HG03064 (cell line): ENCODE measurements around the gene MAP4K5.
"Not testable (repeated sequence)": the region's sequence is repeated elsewhere in the genome, so short reads cannot be mapped to it uniquely, and the experiment has no call there.

Experiments
- ATAC-seq: cut with Tn5 transposase; IDR thresholded peaks from one replicate; pipeline ENCODE4 v1.9.1; 2021; ENCODE audit warnings: low read depth; ENCODE audit not compliant: unreplicated experiment

MAP4K5 gene

DNA sequence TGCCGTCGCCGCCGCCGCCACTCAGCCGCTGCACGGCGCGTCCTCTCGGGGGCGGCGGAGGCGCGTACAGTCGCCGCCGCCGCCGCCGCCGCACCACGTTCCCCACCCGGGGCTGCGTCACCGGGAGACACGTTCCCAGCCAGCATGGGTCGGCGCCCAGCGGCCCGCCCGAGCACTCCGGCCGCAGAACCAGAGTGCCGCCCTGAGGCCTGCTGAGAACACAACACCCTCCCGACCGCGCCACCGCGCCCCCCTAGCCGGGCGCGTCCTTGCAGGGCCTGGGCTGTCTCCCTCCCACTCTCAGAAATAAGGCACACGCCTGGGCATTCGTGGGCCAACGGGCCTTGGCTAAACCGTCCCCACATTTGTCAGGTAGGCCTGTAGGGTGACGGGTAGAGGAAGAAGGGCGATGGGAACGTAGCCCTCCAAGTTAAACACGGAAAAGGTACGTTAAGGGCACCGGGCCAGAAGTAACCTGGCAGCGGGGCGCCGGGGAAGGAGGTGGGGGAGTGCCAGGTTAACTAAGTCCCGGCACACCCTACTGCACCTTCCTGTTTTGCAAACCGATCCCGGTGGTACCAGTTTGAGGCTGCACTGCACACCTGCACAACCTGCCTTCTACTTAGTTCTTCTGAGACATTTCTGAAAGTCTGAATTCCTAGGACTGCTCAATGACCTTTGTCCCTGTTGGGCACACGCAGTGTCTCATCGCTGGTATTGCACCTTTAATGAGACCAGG is at the start of gene MAP4K5:
Gene MAP4K5, minus strand, starts transcription at position 68 of the 739 bp plus-strand sequence. CDS start 520 bp downstream, outside the sequence.
- peak; percentile 92 for ATAC-seq

DNA sequence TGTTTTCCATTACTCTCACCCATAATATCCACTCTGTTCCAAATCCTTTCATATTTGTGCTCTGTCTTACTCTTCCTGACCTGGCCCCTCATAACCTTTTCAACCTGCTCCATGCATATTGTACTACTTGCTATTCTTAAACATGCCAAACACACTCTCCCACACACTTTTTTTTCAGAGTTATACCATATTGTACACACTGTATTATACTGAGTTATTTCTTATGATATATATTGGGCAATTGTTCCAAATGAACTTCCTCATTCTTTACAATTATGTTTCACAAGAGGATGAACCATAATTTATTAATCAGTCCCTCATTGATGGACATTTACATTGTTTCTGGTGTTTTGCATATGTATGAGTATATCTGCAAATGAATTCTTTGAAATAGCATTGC is 46.1 kb upstream of the MAP4K5 start:
- ATAC-seq, result no peak

DNA sequence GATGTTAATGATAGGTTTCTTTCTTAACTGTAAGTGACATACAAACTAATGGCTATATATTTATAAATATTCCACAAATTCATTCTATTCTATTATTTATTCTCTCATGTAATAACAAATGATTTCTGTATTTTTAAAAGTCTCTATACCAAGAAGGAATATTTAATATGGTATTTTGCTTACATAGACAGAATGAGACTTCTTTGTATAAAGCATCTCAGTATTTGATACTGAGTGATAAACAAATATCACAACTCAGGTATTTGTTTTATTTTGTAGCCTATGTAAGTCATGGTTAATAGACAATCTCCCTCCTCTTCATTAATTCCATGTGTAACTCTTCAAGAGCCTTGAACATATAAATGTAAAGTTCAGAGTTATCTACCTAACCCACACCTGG is 45.6 kb upstream of the MAP4K5 start:
- no peak for ATAC-seq

DNA sequence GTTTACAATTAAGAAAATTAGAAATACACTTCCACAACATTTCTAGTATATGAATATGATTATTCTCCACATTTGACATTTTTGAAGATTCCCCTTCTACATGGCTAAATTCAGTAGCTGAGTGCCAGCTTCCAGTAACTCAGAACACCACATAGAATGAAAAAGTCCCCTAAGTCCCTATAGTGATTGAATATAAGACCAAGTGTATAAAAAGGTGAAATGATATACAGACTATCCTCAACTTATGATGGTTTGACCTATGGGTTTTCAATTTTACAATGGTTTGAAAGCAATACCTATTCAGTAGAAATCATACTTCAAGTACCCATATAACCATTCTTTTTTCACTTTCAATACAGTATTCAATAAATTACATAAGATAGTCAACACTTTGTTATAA is 43.4 kb upstream of the MAP4K5 start:
- no peak for ATAC-seq

DNA sequence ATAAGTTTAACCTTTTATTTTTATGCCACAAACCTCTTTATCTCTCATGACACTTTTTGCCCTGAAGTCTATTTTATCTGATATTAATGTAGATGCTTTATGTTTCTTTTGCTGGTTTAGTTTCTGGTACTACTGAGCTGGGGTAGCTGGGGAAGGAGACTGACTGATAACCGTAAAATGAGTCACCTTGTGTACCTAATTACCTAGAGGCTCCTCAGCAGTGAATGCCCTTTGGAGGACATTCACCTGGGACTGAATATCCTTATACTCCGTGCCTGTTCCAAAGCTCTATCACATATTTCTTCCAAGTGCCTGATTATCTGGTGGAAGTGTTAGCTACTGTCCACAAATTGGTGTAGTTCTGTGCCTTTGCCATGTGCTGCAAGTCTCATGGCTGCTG is 41.5 kb upstream of the MAP4K5 start:
- ATAC-seq, result no peak

DNA sequence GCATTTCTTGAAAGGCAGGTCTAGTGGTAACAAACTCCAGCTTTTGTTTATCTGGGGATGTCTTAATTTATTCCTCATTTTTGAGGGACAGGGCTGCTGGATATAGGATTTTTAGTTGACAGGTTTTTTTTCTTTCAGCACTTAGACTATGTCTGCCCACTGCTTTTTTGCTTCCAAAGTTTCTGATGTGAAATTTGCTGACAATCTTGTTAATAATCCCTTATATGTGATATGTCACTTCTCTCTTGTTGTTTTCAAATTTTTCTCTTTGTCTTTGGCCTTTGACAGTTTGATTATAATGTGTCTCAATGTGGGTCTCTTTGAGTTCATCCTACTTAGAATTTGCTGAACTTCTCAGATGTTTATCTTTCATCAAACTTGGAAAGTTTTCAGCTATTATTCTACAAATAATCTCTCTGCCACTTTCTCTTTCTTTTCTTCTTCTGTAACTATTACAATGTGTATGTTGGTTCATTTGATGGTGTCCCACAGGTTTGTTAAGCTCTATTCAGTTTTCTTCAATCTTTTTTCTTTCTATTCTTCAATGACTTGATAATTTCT is 37.4 kb upstream of the MAP4K5 start:
- no peak for ATAC-seq

DNA sequence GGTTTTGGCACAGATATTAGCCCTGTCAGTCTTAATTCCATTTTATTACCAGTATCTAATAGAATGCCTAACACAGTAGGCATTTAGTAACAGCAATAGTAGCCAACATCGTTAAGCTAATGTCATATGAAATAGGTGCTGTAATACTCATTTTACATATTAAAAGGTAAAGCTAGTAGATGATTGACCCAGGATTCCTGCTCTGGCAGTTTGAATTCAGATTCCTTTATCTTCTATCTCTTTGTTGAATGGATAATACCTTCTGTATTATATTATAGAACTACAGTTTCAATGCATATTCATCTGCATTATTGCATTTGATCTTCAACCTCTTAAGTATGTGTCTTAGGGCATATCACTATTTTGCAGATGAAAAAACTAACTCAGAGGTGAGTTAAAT is 30.5 kb upstream of the MAP4K5 start:
- ATAC-seq, result no peak

DNA sequence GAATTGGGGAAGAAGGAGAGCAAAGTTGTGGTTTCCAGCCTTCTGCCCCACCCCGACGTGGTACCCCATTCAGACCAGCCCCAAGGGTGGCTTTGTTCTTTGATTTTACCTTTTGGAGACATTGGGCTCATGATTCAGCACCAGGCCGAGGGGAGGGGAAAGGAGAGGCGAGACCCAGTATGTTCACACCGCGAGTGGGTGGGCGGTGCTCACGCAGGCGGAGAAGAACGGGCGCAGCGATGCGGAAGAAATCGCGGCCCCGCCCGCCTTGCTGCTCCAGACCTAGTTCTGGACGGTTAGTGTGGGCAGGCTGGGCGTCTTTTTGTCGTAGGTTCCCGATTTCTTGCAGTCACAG is 28.5 kb upstream of the MAP4K5 start:
- ATAC-seq, result no peak

DNA sequence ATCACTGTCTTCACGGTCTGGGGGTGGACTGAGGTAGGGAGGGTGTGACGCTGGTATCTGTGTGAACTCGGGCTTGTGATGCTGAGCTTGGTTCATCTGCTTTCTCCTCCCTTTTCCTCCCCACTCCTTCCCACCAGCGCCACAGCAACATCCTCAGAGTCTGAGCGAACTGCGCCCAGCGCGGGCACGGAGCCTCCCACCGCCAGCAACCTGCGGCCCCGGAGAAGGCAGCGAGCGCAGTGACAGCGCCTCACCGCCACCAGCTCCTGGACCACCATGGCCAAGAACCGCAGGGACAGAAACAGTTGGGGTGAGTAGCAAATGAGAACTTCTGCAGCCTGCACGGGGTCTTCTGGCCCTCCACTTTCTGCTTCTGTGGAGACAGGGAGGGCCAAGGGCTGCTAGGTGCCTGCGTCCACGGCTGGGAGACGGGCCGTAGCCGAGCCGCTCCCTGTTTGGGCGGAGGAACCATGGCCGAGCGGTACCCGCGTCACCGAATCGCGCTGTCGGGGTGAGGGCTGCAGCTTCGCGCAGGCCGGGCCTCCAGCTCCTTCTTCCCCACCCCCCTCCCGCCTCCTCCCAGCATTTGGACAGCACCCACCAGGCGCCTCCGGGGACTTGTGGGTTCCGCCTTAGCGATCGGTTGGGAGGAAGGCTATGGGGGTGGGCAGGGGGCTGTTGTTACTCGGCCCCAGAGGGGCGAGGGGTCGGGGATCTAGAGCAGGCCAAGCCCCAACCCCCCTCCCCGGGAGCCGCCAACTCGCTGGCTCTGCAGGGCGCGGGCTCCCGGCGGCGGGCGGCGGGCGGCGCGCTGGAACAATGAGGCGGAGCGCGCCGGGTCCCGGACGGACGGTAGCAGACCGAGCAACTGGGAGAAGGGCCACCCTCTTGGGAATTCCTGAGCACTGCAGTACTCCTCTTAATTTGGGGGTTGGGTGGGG is 27.9 kb upstream of the MAP4K5 start, which contains the start of gene ATL1:
Gene ATL1, plus strand, starts transcription at position 156 of the 941 bp plus-strand sequence. Its CDS starts 121 bp downstream, at position 277.
- ATAC-seq, result no peak

DNA sequence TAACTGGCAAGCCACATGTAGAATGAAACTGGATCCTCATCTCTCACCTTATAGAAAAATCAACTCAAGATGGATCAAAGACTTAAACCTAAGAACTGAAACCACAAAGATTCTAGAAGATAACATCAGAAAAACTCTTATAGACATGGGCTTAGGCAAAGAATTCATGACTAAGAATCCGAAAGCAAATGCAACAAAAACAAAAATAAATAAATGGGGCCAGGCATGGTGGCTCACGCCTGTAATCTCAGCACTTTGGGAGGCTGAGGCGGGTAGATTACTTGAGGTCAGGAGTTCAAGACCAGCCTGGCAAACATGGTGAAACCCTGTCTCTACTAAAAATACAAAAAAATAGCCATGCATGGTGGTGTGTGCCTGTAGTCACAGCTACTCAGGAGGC is 20.4 kb upstream of the MAP4K5 start:
- not testable (repeated sequence) for ATAC-seq

DNA sequence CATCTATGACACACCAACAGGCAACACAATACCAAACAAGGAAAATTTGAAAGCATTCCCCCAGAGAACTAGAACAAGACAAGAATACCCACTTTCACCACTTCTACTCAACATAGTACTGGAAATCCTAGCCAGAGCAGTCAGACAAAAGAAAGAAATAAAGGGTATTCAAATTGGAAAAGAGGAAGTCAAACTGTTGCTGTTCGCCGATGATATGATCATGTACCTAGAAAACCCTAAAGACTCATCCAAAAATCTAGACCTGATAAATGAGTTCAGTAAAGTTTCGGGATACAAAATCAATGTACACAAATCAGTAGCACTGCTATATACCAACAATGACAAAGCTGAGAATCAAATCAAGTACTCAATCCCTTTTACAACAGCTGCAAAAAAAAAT is 19.5 kb upstream of the MAP4K5 start:
- no peak for ATAC-seq

DNA sequence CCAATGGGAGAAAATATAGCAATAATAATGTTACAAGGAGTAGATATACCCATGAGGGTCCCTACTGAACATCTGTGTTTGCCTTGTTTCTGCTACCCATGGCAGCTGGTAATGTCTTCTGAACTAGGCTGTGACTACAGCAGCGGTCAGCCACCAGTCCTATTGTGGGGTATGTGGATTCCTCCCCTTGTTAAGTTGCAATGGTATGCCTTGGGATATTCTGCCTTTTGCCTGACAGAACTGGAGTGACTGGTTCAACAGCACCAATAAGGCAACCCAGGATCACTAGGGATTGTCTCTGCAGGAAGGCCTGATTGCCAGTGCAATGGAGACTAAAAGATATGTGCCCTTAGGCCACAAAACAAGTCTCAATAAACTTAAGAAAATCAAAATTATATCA is 17.9 kb upstream of the MAP4K5 start:
- ATAC-seq, result no peak

DNA sequence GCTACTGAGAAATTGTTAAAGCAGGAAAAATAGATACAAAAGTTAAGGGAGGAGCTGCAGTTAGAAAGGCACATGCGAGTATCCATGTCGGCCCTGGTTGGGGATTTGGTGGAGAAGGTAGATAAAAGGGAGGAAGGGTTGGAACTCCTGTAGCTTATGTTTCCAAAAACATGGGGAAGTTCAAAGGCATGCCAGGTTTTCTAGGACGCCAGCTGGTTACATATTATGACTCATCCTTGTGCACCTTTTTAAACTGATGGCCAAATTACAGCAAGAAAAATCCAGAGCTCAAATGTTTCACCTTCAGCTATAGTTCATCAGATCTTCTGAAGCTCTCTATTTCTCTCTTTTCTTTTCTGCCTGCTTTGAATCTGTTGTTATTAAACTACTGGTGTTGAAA is 13.2 kb upstream of the MAP4K5 start:
- ATAC-seq, result no peak

DNA sequence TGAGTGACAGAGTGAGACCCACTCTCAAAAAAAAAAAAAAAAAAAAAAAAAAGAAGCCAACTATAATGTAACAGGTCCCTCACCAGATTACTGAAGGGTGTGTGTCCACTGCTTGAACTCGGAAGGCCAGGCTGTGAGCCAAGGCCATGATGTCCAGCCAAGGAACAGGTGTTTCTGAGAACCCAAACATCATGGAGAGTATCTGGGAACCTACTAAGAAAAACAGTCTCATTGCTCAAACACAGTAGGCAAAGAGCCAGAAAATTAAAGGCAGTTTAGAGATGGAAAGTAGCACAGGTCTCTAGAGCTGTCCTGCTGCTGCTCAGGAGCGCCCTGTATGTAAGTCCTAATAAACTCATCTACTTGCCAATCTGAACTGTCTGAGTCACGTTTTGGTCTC is 12.5 kb upstream of the MAP4K5 start:
- no peak for ATAC-seq

DNA sequence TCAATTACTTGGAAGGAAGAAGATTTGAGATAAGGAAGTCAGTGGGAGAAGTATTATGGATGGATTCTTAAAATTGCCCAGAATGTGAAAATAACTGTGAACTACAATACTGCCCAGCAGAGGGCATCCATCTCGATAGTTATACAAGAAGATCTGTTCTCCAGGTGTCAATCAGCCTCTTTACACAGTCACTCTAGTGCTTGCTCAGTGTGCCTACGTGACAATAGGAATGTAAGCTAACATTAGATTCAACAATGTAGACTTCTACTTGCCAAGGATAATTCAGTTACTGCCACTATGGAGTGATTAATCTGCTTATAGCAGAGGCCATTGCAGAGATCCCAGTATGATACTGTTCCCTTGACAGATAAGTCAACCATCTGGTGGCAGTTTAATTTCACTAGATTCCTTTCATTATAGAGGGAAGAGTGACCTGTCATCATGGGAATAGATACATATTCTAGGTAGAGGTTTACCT is 10.6 kb upstream of the MAP4K5 start:
- ATAC-seq, result no peak

DNA sequence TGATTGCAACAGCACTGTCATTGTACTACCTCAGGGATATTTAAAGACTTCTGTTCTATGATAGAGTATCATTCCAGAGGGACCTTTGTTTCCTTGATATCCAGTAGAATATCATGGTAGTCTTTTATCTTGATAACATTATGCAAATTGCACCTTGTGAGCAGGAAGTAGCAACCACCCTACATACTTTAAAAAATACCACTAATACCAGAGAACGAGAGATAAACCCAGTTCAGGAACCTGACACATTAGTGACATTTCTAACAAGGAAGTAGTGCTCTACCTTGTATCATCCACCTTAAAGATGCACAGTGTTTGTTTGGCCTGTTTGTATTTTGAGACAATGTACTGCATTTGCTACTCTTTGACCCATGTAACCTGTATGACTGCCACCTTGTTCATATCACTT is 8.8 kb upstream of the MAP4K5 start:
- no peak for ATAC-seq

DNA sequence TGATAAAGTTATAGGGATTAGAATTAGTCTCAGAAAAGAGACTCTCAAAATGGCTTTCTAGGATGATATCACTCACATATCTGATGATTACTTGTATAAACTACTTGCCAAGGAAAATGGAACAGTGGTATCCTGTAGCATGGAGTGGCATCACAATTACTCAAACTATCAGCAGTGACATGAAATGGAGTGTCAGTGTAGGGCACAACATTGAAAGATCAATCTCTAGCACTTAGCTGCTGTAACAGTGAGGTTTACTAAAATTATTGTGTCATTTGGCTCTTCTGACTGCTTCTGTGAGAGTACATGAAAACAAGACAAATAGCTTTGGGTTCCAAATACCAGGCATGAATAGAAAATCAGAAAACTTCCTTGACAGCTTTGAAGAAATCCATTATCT is 6.7 kb upstream of the MAP4K5 start:
- ATAC-seq, result no peak

DNA sequence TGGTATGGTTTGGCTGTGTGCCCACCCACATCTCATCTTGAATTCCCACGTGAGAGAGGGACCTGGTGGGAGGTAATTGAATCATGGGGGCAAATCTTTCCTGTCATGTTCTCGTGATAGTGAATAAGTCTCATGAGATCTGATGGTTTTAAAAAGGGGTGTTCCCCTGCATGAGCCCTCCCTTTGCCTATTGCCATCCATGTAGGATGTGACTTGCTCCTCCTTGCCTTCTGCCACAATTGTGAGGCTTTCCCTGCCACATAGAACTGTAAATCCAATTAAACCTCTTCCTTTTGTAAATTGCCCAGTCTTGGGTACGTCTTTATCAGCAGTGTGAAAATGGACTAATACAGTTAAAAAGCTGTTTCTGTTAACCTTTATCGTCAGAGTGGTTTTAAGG is 5.7 kb upstream of the MAP4K5 start:
- ATAC-seq, result not testable (repeated sequence)

DNA sequence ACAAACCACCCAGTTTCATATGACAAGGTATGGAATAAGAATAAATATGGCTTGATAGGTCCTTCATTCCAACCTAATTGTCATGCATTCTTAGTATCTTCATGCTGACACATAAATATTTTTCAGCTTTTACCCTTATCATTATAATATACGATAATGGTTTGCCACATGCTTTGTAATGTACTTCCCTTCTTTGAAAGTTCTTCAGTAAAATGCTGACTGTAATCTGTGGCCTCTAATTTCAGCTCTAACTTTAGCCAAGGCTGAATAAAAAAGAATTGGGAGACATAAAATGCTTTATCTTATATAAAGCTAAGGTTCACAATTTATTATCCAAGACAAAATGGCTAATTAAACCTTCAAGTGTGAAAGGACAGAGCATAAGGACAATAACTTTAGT is 2.6 kb upstream of the MAP4K5 start:
- ATAC-seq, result no peak

DNA sequence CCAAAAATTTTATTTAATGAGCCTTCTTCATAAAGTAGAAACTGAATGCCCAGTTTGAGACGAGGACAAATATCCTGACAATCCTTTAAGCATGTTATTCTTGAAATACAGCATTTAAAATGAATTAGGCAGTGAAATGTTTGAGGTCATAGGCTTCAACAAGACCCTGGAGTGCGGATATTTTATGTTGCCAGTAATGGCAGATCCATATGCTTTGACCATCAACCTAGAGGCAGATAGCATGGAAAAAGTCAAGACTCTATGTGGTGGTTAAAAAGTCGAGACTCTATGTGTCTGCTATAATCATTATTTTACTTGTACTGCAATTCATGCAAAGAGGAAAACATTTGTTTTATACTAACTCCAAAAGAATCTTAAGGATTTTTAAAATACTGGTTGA is 2.0 kb upstream of the MAP4K5 start:
- ATAC-seq, result no peak

DNA sequence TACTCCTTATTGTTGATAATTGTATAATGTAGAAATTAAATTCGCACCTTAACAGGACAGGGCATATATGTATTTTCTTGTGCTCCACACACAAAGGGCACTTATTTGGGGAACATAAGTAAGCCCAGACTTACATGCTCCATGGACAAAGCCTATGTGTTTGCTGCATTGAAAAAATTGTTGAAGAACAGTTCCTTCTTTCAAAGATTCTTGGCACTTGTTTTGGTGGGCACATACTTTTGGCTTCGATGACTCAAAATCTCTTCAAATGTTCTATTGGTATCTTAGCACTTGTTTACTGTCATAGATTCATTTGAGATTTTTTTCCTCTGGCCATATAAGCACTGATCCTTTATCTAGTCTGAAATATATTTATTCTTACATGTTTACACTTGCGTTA is 1.4 kb upstream of the MAP4K5 start:
- ATAC-seq, result no peak
